Loucy (cell line): ENCODE data around the gene TMEM107.

Experiments used
- CTCF ChIP-seq: fragments of 200-600 bp; sonication (generic); conservative IDR thresholded peaks from 2 replicates; pipeline ENCODE4 v1.5.1; 2014; ENCODE audit warnings: mild to moderate bottlenecking, antibody characterized with exemption, low read length
- EZH2phosphoT487 ChIP-seq: fragments of 200-600 bp; IDR thresholded peaks from 2 replicates; pipeline ENCODE4 v1.6.1; 2018; ENCODE audit warnings: antibody characterized with exemption, mild to moderate bottlenecking, moderate library complexity, borderline replicate concordance

GRCh38 chr17:8147141-8147804, 28.9 kb downstream of the TMEM107 start:
- TF ChIP-seq CTCF: no peak
- TF ChIP-seq EZH2phosphoT487: no peak
